COLO668 (cell line): Measurements from ENCODE around the gene ZFPL1.

Experiments used
- DNase-seq: peaks from one replicate; lab custom pipeline; 2025; ENCODE audit not compliant: unreplicated experiment; lab: John Stamatoyannopoulos, UW

ZFPL1 gene

DNA sequence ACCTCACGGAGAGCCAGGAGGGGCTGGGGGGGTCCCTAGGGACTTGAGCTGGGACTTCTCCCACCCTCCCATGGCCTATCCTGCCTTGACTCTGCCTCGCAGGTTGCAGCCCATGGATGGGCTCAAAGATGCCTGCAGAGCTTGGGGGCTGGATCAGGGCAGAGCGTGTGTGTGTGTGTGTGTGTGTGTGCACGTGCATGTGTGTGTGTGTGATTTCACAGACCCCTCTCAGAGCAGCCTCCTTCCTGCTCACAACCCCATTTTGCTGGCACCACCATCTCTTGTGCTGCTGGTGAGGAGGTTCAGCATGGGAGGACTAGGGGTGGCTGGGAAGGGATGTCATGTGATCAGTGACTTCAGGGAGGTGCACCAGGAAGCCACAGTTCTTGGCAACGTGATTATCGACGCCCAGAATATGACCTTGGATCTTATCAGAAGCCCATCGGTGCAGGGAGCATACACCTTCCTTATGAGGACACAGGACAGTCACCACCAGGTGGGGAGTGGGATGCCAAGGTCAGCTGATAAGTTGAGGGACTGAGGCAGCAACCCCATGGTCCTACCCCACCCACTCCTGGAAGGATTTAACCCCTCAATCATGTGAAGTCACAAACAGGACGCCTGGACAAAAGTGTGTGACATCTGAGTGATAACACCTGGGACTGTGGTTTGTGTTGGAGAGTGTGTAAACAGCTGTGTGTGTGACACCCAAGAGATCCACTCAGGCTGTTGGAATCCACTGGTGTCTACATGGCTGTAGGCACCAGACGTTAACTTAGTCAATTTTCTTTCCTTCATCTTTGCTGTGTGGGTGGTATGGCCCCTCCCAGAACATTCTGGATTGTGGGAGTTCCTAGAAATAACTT lies 23.8 kb upstream of the ZFPL1 start:
- peak; percentile 34 for DNase-seq

DNA sequence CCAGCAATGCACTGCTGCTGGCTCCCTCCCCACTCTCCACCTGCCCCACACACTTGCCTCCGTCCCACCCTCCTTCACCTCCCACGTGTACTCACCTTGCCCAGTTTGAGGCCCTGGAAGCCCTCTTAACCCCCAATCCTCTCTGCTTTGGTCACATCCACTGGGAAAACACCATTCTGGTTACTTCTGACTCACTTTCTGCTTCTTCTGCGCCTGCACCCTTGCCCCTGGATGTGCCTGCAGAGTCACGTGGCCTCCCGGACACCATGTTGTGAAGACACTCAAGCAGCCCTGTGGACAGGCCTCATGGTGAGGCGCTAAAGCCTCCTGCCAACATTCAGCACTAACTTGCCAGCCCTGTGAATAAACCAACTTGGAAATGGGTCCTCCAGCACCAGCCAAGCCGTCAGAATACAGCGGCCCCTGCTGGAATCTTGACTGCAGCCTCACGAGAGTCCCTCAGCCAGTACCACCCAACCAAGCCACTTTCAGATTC lies 23.1 kb upstream of the ZFPL1 start:
- peak; percentile 17 for DNase-seq

DNA sequence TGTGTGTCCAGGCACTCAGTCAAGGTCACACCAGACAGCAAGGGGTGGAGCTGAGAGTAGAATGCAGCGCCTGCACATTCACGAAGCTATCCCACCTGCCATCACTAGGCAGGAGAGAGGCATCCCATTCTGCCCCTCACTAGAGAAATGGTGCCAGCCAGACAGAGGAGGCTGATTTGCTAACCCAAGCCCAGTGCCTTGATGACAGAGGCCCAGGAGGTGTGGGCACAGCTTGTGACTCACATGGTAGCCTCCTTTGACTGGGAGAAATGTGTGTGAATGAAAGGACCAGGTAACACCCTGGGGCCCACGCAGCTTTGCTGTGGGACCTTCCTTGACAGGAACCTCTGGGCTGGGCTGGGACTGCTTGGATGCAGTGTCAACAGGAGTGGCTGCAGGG lies 20.5 kb upstream of the ZFPL1 start:
- no peak for DNase-seq

DNA sequence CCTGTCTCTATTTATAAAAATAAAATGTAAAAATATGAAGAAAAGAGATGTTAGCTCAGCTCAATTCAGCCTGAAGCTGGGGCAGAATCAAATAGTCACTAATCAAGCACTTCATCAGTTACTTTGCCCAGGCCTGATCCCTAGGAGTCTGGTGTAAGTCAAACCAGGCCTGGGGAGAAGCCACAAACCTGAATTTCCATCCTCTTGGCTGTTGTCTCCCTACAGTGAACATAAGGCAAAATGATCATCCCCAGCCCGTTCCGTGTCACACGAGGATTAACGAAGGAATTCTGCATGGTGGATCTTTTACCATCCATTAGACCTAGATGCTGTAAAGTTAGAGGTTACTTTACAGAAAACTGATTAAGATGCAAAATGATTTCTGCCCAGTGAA lies 19.2 kb upstream of the ZFPL1 start:
- DNase-seq = no peak

DNA sequence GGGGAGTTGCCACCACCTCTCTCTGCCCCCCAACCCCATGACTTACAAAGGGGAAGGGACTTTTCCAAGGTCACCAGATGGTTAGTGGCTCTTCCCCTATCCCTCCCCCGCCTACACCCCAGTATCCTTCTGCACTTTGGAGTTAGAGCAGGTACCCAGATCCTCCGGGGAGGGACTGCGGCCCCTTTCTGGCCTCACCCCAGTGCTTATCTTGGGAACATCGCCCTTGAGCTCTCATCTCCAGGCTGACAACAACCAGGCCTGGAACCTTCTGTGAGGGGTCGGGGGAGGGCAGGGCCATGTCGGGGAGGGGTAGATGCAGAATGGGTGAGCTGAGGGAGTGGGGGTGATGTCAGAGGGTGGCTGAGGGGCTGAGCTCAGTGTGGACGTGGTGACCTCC lies 18.2 kb upstream of the ZFPL1 start:
- DNase-seq = no peak

DNA sequence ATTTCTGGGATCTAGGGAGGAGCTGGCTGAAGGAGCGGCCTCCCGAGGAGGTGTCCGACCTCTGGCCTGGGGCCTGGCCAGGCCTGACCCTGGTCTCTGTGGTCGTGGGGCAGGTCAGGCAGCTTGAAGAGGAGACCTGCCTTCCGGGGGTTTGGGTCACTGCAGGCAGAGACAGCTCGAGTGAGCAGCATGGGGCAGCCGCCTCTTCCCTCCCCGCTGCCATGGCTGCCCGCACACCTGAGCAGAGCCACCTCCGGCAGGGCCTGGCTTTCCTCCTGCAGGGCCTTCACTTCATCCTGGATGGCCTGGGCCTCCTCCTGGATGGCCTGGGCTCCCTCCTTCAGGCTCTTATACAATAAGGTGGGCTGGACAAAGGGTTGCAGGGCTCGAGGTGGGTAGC lies 17.7 kb upstream of the ZFPL1 start:
- DNase-seq = no peak

DNA sequence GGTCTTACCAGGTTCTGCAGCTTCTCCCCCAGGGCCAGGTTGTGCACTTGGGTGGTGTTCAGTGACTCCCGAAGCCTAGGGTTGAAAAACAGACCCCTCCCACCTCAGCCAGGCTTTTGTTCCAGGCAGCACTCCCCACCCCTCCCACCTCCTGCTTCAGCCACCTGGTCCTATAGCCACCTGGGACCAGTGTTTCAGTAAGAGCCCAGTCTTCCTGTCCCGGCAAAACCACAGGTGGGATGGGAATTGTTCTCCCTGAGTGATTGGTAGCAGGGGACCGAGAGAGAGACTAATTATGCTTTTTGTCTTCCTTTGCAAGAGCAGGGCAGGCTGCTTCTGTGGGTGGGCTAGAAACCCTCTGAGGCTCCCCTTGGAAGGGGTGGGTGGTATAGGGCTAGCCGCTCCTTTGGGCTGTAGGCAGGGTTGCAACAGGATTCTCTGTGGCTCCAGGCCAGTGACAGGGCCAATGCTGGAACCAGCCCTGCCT lies 17.2 kb upstream of the ZFPL1 start:
- peak; percentile 68 for DNase-seq

DNA sequence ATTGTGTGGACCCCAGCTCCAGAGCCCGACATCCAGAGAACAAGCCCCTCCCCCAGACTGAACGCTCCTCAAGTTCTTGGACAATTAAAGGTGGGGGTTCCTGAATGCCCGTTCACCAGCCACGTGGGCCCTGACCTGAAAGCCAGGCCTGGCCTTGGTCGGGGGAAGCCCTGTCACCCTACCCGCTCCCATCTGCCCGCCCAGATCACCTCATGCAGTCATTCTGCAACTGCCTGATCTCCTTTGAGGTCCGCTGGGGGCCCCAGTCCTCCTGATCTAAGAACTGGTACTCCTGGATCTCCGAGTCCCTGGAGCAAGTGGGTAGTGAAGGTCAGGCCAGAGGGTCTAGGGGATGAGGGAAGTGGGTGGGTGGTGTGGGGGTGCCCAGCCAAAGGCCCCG lies 16.6 kb upstream of the ZFPL1 start:
- no peak for DNase-seq

DNA sequence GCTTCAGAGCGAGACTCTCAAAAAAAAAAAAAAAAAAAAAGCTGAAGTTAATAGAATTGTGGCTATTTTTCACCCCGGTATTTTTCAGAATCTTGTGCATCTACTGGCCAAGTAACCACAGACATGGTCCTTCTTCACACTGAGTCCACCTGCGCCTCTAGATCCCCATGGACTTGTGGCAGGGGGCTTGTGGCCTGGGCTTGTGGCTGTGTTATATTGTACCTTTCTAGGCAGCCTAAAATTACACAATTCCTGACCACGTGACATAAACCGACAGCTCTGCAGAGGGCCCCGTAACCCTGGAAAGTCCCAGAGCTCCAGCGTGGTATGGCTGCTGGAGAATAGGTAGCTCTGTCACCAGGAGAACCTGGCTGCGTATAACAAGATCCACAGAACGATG lies 14.8 kb upstream of the ZFPL1 start:
- peak; percentile 11 for DNase-seq

DNA sequence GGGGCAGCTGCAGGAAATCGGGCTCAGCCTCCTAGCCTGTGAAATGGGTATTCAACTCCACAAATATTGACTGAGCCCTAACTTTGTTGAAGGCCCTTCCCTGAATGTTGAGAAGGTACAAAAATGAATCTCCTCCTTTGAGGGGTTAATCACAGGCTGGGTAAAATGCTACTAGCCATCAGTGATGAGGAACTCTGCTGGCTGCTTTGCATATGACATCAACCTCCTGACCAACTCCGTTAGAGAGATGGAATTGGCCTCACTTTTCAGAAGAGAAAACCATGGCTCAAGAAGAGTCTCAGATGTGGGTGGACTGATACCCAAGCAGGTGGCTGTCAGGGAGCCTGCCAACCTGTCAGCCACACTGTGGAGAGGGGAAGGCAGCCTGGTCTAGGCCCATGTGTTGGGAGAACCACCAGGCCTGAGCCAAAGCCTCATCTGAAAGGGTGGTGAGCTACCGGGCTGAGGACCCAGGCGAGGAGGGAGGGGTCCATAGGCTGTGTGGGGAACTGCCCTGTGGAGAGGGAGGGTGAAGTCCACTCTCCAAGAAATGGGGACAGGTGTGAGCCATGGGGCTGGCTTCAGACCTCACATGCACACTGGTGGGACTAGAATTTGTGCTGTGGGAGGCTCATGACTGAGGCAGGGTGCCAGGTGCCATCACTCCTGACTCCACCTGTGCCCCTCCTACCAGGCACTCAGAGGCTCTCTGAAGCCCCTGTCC lies 12.0 kb upstream of the ZFPL1 start:
- DNase-seq = no peak

DNA sequence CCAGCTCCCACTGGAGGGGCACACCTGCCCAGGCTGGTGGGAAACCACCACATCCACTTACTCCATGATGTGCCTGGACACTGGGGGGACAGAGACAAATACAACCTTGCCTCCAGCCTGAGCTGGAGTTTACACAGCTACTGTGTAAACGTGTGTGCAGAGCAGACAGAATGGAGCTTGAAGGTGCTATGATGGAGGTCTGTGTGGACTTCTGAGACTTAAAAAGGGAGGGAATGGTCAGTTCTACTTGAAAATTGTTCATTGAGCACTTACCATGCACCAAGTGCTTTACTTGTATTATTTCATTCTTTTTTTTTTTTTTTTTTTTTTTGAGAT lies 11.4 kb upstream of the ZFPL1 start:
- DNase-seq = no peak

DNA sequence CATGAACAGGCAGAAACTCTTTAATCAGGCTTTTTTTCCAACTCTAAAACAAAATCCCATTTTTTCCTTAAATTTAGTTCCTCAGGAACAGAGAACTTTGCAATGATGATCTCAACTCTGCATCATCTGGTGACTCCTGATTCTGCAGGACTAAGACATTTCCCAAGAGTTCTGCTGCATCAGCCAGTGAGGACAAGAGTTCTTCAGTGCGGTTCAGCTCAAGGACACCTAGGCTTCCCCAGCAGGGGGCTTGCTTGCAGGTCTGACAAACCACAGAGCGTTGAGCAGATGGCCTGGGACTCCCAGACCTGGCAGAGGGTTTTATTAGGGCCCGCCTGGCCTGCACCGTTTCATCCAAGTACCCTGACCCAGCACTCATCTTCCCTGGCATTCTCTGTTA lies 6.6 kb upstream of the ZFPL1 start:
- DNase-seq = no peak

DNA sequence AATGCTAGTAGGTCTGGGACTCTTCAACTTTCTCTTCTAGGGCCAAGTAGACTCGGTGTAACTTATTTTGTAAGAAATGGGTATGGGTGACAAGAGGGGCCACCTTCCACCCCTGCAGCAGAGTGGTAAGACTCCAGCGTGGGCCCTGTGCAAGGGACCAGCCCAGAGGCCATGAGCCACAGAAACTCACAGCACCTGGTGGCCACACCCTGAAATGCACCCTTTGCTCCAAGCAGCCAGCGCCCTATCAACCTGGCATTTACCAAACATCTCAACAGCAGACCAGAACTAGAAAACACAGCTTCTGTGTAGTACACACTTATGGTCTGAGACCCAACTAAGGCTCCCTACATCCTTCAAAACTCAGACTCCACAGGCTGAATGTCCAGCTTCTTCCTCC lies 5.9 kb upstream of the ZFPL1 start:
- DNase-seq = peak; percentile 65

DNA sequence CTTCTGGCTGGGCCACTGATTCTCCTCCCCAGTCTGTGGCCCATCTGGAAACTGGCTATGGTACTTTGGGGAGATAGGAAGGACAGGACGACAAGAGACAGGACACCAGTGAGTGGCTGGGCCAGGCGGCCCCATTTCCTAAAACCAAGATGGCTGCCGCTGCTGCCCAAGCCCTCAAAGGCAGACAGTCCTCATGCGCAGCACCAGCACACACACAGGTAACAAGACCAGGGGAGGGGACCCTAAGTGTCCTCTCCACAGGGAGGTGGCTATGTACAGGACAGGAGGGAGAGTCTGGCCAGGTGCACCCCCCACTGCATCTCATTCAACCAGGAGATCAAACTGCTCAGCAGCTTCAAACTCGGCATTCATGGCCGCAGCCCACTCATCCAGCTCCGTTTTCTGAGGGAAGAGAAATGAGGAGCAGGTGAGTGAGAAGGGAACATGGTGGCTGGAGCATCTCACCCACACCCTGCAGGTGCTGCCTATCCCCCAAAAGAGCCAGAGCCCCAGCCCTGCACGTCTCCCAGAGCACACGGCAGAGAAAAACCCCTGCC lies 5.2 kb upstream of the ZFPL1 start:
- DNase-seq = no peak

DNA sequence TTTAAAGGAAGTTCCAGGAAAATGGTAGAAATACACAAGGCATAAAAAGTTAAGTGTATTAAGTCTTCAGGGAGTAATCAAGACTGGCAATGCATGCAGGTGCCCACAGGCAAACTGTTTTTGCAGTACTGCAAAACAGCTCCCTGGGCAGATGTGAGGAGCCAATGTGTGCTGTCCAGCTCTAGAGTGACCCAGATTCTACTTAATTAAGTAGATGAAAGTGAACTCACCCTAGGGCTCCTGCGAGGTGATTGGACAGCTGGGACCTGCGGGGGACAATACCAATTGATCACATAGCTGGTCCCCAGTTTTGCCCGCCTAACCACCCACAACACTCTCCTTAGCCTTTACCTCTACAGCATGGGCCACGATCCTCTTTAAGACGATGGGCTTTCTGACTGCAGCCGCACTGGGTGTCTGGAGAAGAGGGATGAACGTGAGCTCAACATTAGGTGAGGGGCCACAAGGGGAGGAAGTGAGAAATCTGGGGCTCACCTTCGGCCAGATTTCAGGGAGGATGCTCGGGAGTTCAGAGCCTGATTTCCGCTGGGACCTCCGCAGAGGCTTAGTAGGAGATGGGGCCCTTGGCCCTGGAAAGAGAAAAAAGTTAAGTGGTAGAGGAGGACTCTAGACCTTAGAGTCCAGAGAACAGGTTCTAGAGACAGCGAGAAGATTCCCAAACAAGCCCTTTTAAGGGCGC lies 738 bp upstream of the ZFPL1 start:
- DNase-seq = no peak

DNA sequence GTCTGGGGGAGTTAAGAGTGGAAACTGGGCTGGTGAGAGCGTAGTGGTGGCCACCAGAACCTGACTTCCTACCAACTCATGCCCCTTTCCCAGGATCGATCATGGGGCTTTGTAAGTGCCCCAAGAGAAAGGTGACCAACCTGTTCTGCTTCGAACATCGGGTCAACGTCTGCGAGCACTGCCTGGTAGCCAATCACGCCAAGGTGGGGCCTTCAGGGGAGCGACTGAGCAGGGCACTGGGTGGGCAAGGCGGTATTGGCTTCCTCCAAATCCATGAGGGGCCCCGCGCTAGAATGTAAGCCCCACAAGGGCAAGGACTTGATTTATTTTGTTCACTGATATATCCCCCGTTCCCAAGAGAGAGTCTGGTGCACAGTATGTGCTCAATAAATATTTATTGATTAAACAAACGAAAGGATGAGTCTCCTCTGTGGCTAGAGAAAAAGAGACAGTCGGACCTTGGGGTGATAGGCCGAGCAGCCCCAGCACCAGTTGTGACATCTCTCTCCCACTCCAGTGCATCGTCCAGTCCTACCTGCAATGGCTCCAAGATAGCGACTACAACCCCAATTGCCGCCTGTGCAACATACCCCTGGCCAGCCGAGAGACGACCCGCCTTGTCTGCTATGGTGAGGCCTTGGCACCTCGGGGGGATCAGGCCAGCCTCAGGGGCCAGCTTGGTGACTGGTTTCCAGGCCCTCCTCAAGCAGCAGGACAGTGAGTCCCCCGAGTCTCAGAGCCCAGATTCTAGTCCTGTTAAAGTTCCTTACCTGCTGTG lies 765 bp downstream of the ZFPL1 start:
- DNase-seq = no peak

DNA sequence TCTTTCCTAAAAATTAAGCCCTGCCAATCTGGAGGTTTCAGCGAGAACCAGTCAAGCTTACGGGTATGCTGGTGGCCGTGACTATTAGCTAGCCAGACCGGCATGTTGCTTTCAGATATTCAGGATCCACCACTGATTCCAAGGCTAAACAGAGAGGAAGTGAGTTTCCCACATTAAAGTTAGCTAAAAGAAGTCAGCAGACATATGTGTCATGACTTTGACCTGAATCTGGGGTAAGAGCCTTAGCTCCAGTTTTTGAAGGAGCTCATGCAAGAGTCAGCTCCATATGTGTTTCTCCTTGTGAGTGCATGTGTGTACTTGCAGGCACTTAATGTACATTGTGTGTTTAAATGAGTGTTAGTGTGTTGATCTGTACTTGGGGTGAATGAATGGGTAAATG lies 1.4 kb downstream of the ZFPL1 start:
- no peak for DNase-seq

DNA sequence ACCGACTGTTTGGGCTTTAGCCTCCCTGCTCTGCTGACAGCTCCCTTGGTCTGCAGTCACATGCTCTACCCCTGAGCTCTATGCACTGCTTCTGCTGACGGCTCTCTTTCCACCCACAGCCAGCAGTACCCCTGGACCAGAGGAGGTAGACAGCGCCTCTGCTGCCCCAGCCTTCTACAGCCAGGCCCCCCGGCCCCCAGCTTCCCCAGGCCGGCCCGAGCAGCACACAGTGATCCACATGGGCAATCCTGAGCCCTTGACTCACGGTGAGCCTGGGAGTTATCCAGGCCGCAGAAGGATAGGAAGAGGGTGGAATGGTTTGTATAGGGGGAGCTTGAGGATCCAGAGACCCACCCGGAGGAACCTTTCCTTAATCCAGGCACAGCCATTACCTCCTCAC lies 2.8 kb downstream of the ZFPL1 start:
- DNase-seq = no peak

DNA sequence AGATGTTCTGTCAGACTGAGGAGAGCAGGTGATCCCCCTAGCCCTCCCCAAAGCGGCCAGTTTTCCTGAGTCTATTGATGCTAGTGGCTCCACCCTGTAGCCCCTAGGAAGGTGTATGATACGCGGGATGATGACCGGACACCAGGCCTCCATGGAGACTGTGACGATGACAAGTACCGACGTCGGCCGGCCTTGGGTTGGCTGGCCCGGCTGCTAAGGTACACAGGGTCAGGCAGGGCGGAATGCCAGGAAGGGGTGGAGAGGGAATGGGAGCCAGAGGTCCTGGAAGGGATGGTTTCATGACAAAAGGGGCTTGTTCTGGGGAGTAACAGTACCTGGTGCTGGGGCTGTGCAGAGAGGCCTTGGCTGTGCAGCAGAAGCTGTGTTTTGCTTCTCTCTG lies 3.2 kb downstream of the ZFPL1 start:
- no peak for DNase-seq

DNA sequence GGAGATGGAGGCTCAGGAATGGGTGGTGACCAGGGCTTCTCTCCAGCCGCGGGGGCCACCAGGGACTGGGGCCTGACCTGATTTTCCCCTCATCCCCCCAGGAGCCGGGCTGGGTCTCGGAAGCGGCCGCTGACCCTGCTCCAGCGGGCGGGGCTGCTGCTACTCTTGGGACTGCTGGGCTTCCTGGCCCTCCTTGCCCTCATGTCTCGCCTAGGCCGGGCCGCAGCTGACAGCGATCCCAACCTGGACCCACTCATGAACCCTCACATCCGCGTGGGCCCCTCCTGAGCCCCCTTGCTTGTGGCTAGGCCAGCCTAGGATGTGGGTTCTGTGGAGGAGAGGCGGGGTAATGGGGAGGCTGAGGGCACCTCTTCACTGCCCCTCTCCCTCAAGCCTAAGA lies 3.8 kb downstream of the ZFPL1 start:
- no peak for DNase-seq

DNA sequence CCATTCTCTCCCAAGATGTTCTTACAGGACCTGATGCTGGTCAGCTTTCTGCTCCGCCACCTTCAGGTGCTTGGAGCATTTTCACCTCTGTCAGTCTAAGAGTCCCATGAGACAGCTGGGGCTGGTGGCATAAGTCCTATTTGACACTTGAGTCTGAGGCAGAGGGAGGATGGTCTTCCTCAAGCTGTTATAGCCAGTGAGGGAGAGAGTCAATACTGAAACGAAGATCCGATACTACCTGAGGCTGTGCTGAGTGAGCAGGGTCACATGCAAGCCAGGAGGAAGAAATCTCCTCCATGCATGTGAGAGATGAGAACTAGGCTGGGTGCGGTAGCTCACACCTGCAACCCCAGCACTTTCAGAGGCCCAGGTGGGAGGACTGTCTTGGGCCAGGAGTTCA lies 5.6 kb downstream of the ZFPL1 start:
- no peak for DNase-seq
